Thyroid gland (tissue), 4 donors: ENCODE data around the gene BAZ1B.

Experiments used
- POLR2A ChIP-seq, 2 donors: fragments of 450-650 bp; IDR thresholded peaks; one replicate each; pipeline ENCODE4 v1.6.1; 2017; ENCODE audit warnings: antibody characterized with exemption in 2 of 2, mild to moderate bottlenecking in 2 of 2, moderate library complexity in 1 of 2
- TF ChIP-seq, protein P1 (sequence below), 6 experiments: fragments of 200-600 bp in 3 of 6; fragments of 450-650 bp in 3 of 6; sonication (generic) in 3 of 6; IDR thresholded peaks; one replicate each; pipeline ENCODE4 v1.5.1; 2016 to 2019; ENCODE audit warnings: antibody characterized with exemption in 6 of 6, mild to moderate bottlenecking in 2 of 6, inconsistent platforms in 1 of 6, moderate library complexity in 1 of 6

DNA sequence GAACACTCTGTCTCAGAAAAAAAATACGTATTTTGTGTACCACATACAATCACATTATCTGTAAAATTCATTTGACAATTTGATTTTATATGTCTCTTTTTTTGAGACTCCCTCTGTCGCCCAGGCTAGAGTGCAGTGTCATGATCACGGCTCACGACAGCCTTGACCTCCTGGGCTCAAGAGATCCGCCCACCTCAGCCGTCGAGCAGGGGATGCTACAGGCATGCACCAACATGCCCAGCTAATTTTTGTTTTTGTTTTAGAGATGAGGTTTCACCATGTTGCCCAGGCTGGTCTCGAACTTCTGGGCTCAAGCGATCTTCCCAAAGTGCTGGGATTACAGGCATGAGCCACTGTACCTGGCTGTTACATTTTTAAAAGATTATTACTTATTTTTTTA, 11.6 kb upstream of the BAZ1B start:
- TF ChIP-seq, protein P1, sequence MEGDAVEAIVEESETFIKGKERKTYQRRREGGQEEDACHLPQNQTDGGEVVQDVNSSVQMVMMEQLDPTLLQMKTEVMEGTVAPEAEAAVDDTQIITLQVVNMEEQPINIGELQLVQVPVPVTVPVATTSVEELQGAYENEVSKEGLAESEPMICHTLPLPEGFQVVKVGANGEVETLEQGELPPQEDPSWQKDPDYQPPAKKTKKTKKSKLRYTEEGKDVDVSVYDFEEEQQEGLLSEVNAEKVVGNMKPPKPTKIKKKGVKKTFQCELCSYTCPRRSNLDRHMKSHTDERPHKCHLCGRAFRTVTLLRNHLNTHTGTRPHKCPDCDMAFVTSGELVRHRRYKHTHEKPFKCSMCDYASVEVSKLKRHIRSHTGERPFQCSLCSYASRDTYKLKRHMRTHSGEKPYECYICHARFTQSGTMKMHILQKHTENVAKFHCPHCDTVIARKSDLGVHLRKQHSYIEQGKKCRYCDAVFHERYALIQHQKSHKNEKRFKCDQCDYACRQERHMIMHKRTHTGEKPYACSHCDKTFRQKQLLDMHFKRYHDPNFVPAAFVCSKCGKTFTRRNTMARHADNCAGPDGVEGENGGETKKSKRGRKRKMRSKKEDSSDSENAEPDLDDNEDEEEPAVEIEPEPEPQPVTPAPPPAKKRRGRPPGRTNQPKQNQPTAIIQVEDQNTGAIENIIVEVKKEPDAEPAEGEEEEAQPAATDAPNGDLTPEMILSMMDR (IDR thresholded peaks at IDR 0.05) = no peak
- TF ChIP-seq POLR2A (IDR thresholded peaks at IDR 0.05) = no peak
